ENCODE data around the gene RPUSD4. TPM values are rescaled to one million over a fixed set of nuclear protein-coding genes. Genes with fewer than 3 reads are reported as not detected.

RPUSD4 gene
- total RNA-seq, 3 donors from 2014 or later = 21.4 to 29.1 (median 27.5) TPM

- Histone ChIP-seq H3K9me3 (no peaks in the 10 kb centered on the region), H3K4me3 (no peak overlapping the region), H3K27me3 (no peaks in the 10 kb centered on the region), H3K27ac (no peak overlapping the region), H3K4me1 (no peaks in the 10 kb centered on the region), H3K36me3 (no peaks in the 10 kb centered on the region)
- DNase-seq (ENCODE audit: low spot score in 2 of 2) = no peak
- TF ChIP-seq POLR2AphosphoS5 (IDR thresholded peaks at IDR 0.05) (no peak), POLR2A (IDR thresholded peaks at IDR 0.05) (no peak), CTCF (IDR thresholded peaks at IDR 0.05) (no peak)
- intact Hi-C loops (cut with DNase I; ENCODE audit: low total_unique reads) = no loop called here
Measured at GRCh38 chr11:126188332-126189108, 22.9 kb downstream of the RPUSD4 start.

GRCh38 chr11:126186708-126187529 is 24.5 kb downstream of the RPUSD4 start:
- no peaks in the 10 kb centered on the region for H3K36me3 ChIP-seq
- no peak for DNase-seq (ENCODE audit: low spot score in 2 of 2)
- H3K4me1 ChIP-seq = no peaks in the 10 kb centered on the region
- H3K4me3 ChIP-seq = no peak overlapping the region
- no peaks in the 10 kb centered on the region for H3K9me3 ChIP-seq
- no peaks in the 10 kb centered on the region for H3K27me3 ChIP-seq
- TF ChIP-seq POLR2AphosphoS5 (IDR thresholded peaks at IDR 0.05) (no peak), CTCF (IDR thresholded peaks at IDR 0.05) (no peak), POLR2A (IDR thresholded peaks at IDR 0.05) (no peak)
- intact Hi-C loops (cut with DNase I; ENCODE audit: low total_unique reads) = no loop called here
- no peak overlapping the region for H3K27ac ChIP-seq

- no peak for TF ChIP-seq POLR2A (IDR thresholded peaks at IDR 0.05)
- TF ChIP-seq POLR2AphosphoS5 (IDR thresholded peaks at IDR 0.05) = no peak
- no peak for TF ChIP-seq CTCF (IDR thresholded peaks at IDR 0.05)
- intact Hi-C loops (cut with DNase I; ENCODE audit: low total_unique reads) = no loop called here
- no peaks in the 10 kb centered on the region for H3K36me3 ChIP-seq
- H3K4me3 ChIP-seq = no peak overlapping the region
- DNase-seq (ENCODE audit: low spot score in 2 of 2) = no peak
- H3K27me3 ChIP-seq = no peaks in the 10 kb centered on the region
- no peaks in the 10 kb centered on the region for H3K9me3 ChIP-seq
- no peaks in the 10 kb centered on the region for H3K4me1 ChIP-seq
- H3K27ac ChIP-seq = no peak overlapping the region
Measured at GRCh38 chr11:126186025-126186698, 25.3 kb downstream of the RPUSD4 start.

GRCh38 chr11:126185259-126186024 is 26.0 kb downstream of the RPUSD4 start:
- H3K4me3 ChIP-seq = no peak overlapping the region
- intact Hi-C loops (cut with DNase I; ENCODE audit: low total_unique reads) = no loop called here
- H3K4me1 ChIP-seq = no peaks in the 10 kb centered on the region
- peaks cover under 1 to 3% of the 10 kb centered on the region in 2 donors for H3K9me3 ChIP-seq
- no peak overlapping the region for H3K27ac ChIP-seq
- no peak for TF ChIP-seq POLR2A (IDR thresholded peaks at IDR 0.05)
- TF ChIP-seq POLR2AphosphoS5 (IDR thresholded peaks at IDR 0.05) = no peak
- TF ChIP-seq CTCF (IDR thresholded peaks at IDR 0.05) = no peak
- no peaks in the 10 kb centered on the region for H3K36me3 ChIP-seq
- H3K27me3 ChIP-seq = no peaks in the 10 kb centered on the region
- no peak for DNase-seq (ENCODE audit: low spot score in 2 of 2)
